HG03575 (cell line): ENCODE results near the gene NLRP8.
"Not testable (repeated sequence)": the region's sequence is repeated elsewhere in the genome, so short reads cannot be mapped to it uniquely, and the experiment has no call there.

Source experiments
- ATAC-seq: cut with Tn5 transposase; IDR thresholded peaks from one replicate; pipeline ENCODE4 v1.9.1; 2021; ENCODE audit not compliant: unreplicated experiment, insufficient number of reproducible peaks, low FRiP score; ENCODE audit errors: extremely low read depth

Gene NLRP8

DNA sequence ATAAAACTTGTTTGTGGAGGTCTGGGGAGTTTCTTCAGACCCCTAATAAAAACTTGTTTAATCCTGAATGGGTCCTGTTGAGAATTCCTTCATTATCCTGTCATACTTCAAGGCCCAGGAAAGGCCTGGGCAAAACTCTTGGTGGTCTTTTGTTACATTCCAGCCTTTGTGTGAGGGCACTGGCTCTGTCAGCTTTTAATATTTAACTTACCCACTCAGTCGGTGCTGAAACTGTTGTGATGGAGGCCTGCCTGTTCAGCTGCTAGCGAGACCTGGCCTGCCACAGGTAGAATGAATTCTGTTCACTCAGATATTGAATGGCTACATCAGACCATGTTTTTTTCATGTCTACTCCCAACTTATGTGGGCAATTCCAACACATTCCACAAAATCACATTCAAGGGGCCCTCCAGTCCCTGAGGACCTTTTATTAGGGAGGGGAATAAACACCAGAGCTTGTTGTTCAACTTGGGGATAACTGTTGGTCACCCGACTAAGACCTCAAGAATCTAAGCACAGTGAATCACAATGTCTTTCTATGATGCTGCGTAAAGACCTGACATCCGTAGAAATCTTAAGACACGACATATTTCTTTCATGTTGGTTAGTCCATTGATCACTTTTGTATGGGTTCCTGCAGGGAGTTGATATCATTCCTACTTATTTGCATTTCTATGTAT lies 12.5 kb downstream of the NLRP8 start:
- no peak for ATAC-seq

DNA sequence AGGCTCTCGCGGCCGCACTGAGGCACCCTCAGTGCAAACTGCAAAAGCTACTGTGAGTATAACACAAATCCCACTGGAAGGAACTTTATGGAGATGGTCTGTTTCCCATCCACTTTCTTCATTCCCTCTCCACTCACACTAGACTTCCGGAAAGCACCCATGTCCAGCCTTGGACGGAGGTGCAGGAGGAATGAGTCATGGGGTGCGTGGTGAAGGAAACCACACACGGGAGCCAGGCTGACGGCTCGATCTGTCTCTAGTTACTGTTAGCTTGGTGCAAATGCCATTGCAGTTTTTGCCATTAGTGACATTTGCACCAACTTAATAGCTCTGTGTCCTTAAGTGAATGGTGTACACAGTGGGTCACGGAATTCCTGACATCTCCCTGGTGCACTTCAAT lies 14.6 kb downstream of the NLRP8 start:
- no peak for ATAC-seq

GRCh38 chr19:55973982-55974381 lies 26.4 kb downstream of the NLRP8 start:
- ATAC-seq: no peak

- no peak for ATAC-seq
Observed at GRCh38 chr19:55980415-55980814, 32.8 kb downstream of the NLRP8 start.

GRCh38 chr19:55985254-55985653 lies 37.6 kb downstream of the NLRP8 start:
- no peak for ATAC-seq

DNA sequence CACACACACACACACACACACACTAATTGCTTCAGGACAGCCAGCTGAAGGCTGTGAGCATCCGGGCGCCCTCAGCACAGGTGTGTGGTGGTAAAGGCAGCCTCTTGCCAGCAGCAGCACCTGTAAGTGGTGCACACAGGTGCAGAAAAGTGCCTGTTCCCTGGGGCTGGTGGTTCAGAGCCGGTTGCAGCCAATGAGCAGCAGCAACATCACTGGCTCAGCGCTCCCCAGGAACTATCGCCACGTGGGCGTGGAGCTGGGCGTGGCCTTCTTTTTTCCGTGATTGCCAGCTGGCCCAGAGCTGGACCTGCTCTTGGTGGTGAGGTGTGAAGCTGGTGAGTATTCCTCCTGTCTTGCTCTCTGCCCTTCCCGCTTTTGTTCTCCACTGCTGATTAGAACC lies 38.9 kb downstream of the NLRP8 start, which contains the start of gene NLRP5:
Gene NLRP5 (plus strand): TSS at position 289 of the 400 bp plus-strand sequence.
- ATAC-seq: no peak

DNA sequence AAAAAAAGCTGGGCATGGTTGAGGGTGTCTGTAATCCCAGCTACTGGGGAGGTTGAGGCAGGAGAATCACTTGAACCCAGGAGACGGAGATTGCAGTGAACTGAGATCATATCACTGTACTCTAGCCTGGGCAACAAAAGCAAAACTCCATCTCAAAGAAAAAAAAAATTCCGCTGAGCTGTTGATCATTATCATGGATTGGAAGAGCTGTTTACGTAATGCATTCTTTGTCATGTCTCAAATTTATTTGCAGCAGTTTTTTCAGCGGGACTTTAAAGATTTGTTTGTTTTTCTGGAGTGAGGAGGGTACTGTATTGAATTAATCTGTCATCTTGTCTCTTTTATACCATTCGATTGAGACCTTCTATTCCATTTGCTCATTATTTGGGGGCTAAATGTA lies 43.2 kb downstream of the NLRP8 start:
- ATAC-seq: no peak

DNA sequence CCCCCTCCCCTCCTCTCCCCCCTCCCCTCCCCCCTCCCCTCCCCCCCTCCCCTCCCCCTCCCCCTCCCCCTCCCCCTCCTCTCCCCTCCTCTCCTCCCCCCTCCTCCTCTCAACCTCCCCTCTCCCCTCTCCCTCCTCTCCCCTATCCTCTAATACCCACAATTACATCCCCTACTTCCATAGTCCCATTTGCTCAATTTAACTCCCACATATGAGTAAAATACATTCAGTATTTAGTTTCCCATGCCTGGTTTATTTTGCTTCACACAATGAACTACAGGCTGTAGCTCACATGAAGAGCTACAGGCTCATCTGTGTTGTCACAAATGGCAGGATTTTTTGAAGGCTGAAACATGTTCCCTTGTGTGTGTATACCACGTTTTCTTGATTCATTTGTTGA lies 45.9 kb downstream of the NLRP8 start:
- ATAC-seq: no peak

- ATAC-seq: no peak
Observed at GRCh38 chr19:56014765-56015164, 67.1 kb downstream of the NLRP8 start.

DNA sequence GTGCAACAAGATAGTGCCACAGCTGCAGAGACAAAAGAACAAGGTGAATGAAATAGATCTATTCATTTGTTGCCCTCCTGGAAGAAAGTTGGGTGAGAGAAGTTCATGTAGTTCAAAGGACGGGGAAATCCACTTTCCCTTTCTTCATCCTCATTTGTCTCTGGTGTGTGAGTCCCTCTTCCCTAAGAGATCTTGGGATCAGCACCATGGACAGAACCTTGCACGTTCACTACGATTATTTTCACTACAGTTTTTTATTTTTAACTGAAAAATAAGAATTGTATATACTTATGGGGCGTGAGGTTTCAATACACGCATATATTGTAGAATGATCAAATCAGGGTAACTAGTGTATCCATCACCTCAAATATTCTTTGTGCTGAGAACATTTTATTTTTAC lies 68.1 kb downstream of the NLRP8 start:
- ATAC-seq: no peak

- not testable (repeated sequence) for ATAC-seq
Observed at GRCh38 chr19:56019325-56019724, 71.7 kb downstream of the NLRP8 start.

- not testable (repeated sequence) for ATAC-seq
Observed at GRCh38 chr19:56020355-56020975, 72.8 kb downstream of the NLRP8 start.

- no peak for ATAC-seq
Observed at GRCh38 chr19:56026769-56027168, 79.1 kb downstream of the NLRP8 start.
